IMR-90 (cell line): ENCODE data around the gene ORMDL3. TPM values are rescaled to one million over a fixed set of nuclear protein-coding genes. Genes with fewer than 3 reads are reported as not detected.

Source experiments
- ATAC-seq: fragments of 200-7000 bp; cut with Tn5 transposase; 2 replicates; pipeline ENCODE4 v1.9.1; 2020; ENCODE audit warnings: low read depth, mild to moderate bottlenecking, moderate library complexity
- BruUV-seq: library from RNA; stranded (reverse); fragments of 400-500 nt; replicated peaks from 2 replicates; lab custom pipeline; 2021; lab: Mats Ljungman, UMichigan
- CTCF ChIA-PET: fragments of 300-600 bp; formaldehyde crosslinking; extraction: SDS; loops from one replicate; lab custom pipeline; 2021; ENCODE audit warnings: antibody characterized with exemption; lab: Yijun Ruan, JAX
- POLR2A ChIA-PET: fragments of 300-600 bp; sonication (Branson Sonifier 250); formaldehyde crosslinking; loops from one replicate; lab custom pipeline; 2022; ENCODE audit warnings: antibody characterized with exemption; ENCODE audit not compliant: unreplicated experiment; lab: Charles Lee
- DNase-seq: peaks from one replicate; pipeline ENCODE4 v3.0.0; 2013
- H2AFZ ChIP-seq: replicated peaks from 2 replicates; pipeline ENCODE3; 2013; ENCODE audit warnings: low read length, mild to moderate bottlenecking; ENCODE audit not compliant: poor library complexity
- H2AK5ac ChIP-seq: 2 replicates; pipeline ENCODE4 v1.6.1; 2013; ENCODE audit warnings: low read depth, low read length, inconsistent platforms
- H2AK9ac ChIP-seq: replicated peaks from 2 replicates; pipeline ENCODE3; 2013; ENCODE audit warnings: mild to moderate bottlenecking, low read depth, low read length, moderate library complexity; ENCODE audit not compliant: poor library complexity
- H2BK120ac ChIP-seq: 2 replicates; pipeline ENCODE4 v1.6.1; 2013; ENCODE audit warnings: low read depth, low read length, inconsistent platforms
- H2BK15ac ChIP-seq: 3 replicates; pipeline ENCODE4 v1.6.1; 2013; ENCODE audit warnings: low read depth, low read length, inconsistent platforms
- H2BK20ac ChIP-seq: 2 replicates; pipeline ENCODE4 v1.6.1; 2013; ENCODE audit warnings: low read depth, mild to moderate bottlenecking, inconsistent platforms, low read length, moderate library complexity
- H2BK5ac ChIP-seq: 2 replicates; pipeline ENCODE4 v1.6.1; 2013; ENCODE audit warnings: mild to moderate bottlenecking, low read depth, low read length, inconsistent platforms; ENCODE audit not compliant: poor library complexity, severe bottlenecking
- H3K14ac ChIP-seq: replicated peaks from 2 replicates; pipeline ENCODE4 v1.6.1; 2013; ENCODE audit warnings: low read depth, low read length, inconsistent platforms
- H3K18ac ChIP-seq: 2 replicates; pipeline ENCODE4 v1.6.1; 2013; ENCODE audit warnings: low read depth, low read length, control low read depth
- H3K23ac ChIP-seq: 2 replicates; pipeline ENCODE4 v1.6.1; 2013; ENCODE audit warnings: low read depth, low read length, inconsistent platforms
- H3K27ac ChIP-seq: 2 replicates; pipeline ENCODE4 v1.5.1; 2013; ENCODE audit warnings: mild to moderate bottlenecking, control low read depth, low read length; ENCODE audit not compliant: insufficient read depth
- H3K27me3 ChIP-seq: 2 replicates; pipeline ENCODE4 v1.6.1; 2013; ENCODE audit warnings: low read length; ENCODE audit not compliant: control insufficient read depth, insufficient read depth
- H3K36me3 ChIP-seq: 2 replicates; pipeline ENCODE4 v1.6.1; 2013; ENCODE audit warnings: low read length, mixed read lengths; ENCODE audit not compliant: control insufficient read depth, insufficient read depth
- H3K4ac ChIP-seq: 2 replicates; pipeline ENCODE4 v1.6.1; 2013; ENCODE audit warnings: low read depth, low read length, inconsistent platforms
- H3K4me1 ChIP-seq: 2 replicates; pipeline ENCODE4 v1.6.1; 2013; ENCODE audit warnings: low read length, mixed read lengths; ENCODE audit not compliant: control insufficient read depth, insufficient read depth
- H3K4me2 ChIP-seq: 2 replicates; pipeline ENCODE4 v1.6.1; 2013; ENCODE audit warnings: low read depth, mild to moderate bottlenecking, control low read depth, low read length, moderate library complexity
- H3K4me3 ChIP-seq: 2 replicates; pipeline ENCODE4 v1.5.1; 2013; ENCODE audit warnings: low read depth, mild to moderate bottlenecking, control low read depth, low read length, moderate library complexity; ENCODE audit not compliant: insufficient read depth
- H3K56ac ChIP-seq: 2 replicates; pipeline ENCODE4 v1.6.1; 2013; ENCODE audit warnings: low read length, inconsistent platforms; ENCODE audit not compliant: insufficient read depth; ENCODE audit errors: extremely low read depth
- H3K79me1 ChIP-seq, 2 experiments: 2 replicates each; pipeline ENCODE4 v1.6.1; 2013; ENCODE audit warnings: low read length in 2 of 2, inconsistent platforms in 1 of 2, low read depth in 1 of 2
- H3K9ac ChIP-seq: 2 replicates; pipeline ENCODE4 v1.6.1; 2013; ENCODE audit warnings: low read depth, low read length, control low read depth
- H3K9me1 ChIP-seq: 2 replicates; pipeline ENCODE4 v1.6.1; 2013; ENCODE audit warnings: low read length, inconsistent platforms; ENCODE audit not compliant: insufficient read depth
- H3K9me3 ChIP-seq: 2 replicates; pipeline ENCODE4 v1.6.1; 2013; ENCODE audit warnings: low read length; ENCODE audit not compliant: control insufficient read depth, insufficient read depth
- H4K20me1 ChIP-seq: 2 replicates; pipeline ENCODE4 v1.6.1; 2013; ENCODE audit warnings: low read length, inconsistent platforms; ENCODE audit not compliant: insufficient read depth
- H4K5ac ChIP-seq: 2 replicates; pipeline ENCODE4 v1.6.1; 2013; ENCODE audit warnings: mild to moderate bottlenecking, low read depth, low read length, control low read depth
- H4K8ac ChIP-seq, 2 experiments: 2 replicates each; pipeline ENCODE4 v1.6.1; 2013; ENCODE audit warnings: low read depth in 2 of 2, low read length in 2 of 2, control low read depth in 1 of 2, inconsistent platforms in 1 of 2
- H4K91ac ChIP-seq: 2 replicates; pipeline ENCODE4 v1.6.1; 2013; ENCODE audit warnings: low read depth, low read length, inconsistent platforms; ENCODE audit not compliant: insufficient read depth
- BHLHE40 ChIP-seq: fragments of 150-350 bp; IDR thresholded peaks from 2 replicates; pipeline ENCODE4 v1.6.1; 2016; ENCODE audit warnings: mild to moderate bottlenecking, low read depth, low read length
- CEBPB ChIP-seq: IDR thresholded peaks from 2 replicates; pipeline ENCODE4 v1.6.1; 2012; ENCODE audit warnings: low read depth, low read length, improper control_type of control experiment
- FOS ChIP-seq: fragments of 150-350 bp; IDR thresholded peaks from 2 replicates; pipeline ENCODE4 v1.6.1; 2016; ENCODE audit warnings: low read depth, low read length
- RAD21 ChIP-seq: IDR thresholded peaks from 2 replicates; pipeline ENCODE4 v1.6.1; 2012; ENCODE audit warnings: low read length, improper control_type of control experiment
- RCOR1 ChIP-seq: IDR thresholded peaks from 2 replicates; pipeline ENCODE4 v1.6.1; 2012; ENCODE audit warnings: mild to moderate bottlenecking, low read length, improper control_type of control experiment; ENCODE audit not compliant: insufficient replicate concordance
- WGBS, 2 experiments: methylation state at CpG; one replicate each; pipeline versions ENCODE4 v1.1.5 to v1.1.7; 2013; ENCODE audit warnings: missing lambda C conversion rate in 2 of 2; ENCODE audit not compliant: insufficient read length in 1 of 2; ENCODE audit errors: extremely low coverage in 2 of 2; 5-methylcytosine and 5-hydroxymethylcytosine counted together
- dilution Hi-C: fragments of 300-500 bp; cut with HindIII; formaldehyde crosslinking; loops from one replicate; pipeline ENCODE4 v1.14.3; 2018; ENCODE audit warnings: low sequenced_read_pairs; ENCODE audit not compliant: unreplicated experiment
- in situ Hi-C: fragments of 300-500 bp; cut with MboI; formaldehyde crosslinking; loops from 3 replicates; pipeline ENCODE4 v1.14.3; 2019; ENCODE audit warnings: low sequenced_read_pairs, inconsistent platforms, mixed read lengths
- intact Hi-C: fragments of 100-400 bp; cut with micrococcal nuclease; formaldehyde crosslinking; loops from 2 replicates; pipeline ENCODE4 v1.10.0; 2022
- polyA plus RNA-seq, 3 experiments: library from polyadenylated mRNA; depleted of rRNA; stranded (reverse); fragments of >200 nt; gene quantifications; 2 replicates each; pipeline ENCODE4 v1.2.3, GENCODE V29; 2012; ENCODE audit warnings: low replicate concordance in 1 of 3
- total RNA-seq: library from RNA; depleted of rRNA; stranded (reverse); fragments of >200 nt; gene quantifications from 2 replicates; pipeline ENCODE4 v1.2.3, GENCODE V29; 2012
- TF ChIP-seq, protein P1 (sequence below): fragments of 150-350 bp; IDR thresholded peaks from 2 replicates; pipeline ENCODE4 v1.6.1; 2016; ENCODE audit warnings: low read depth, mild to moderate bottlenecking, low read length, moderate library complexity, borderline replicate concordance
- TF ChIP-seq, protein P2 (sequence below): fragments of 150-350 bp; IDR thresholded peaks from 2 replicates; pipeline ENCODE4 v1.6.1; 2017; ENCODE audit warnings: mild to moderate bottlenecking, antibody characterized with exemption, low read length, low read depth

ORMDL3 gene
- total and polyA plus RNA-seq, 2 of the 4 experiments (the other 2 are of a cell fraction) = 45.7 to 78.6 TPM

DNA sequence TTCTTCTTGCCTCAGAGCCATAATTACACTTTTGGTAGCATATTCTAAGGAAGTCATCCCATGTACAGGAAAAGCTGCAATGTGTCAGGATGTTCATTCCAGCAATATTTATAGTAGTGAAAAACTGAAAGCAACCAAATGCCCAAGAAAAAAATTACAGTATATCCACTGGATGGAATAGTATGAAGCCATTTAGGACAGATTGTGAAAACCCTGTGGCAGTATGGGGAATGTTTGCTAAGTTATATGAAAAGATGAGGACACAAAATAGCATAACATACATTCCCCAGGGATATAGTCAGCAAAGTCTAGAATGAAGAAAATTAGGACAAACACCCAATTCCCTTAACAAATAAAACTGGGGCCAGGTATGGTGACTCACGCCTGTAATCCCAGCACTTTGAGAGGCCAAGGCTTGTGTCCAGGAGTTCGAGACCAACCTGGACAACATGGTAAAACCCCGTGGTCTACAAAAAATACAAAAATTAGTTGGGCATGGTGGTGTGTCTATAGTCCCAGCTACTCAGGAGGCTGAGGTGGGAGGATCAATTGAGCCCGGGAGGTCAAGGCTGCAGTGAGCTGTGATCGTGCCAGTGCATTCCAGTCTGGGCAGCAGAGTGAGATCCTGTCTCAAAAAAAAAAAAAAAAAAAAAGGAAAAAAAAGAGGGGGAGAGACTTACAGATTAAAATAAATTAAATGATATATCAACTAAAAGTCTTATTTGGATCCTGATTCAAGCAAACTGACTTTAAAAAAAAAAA, 2.4 kb upstream of the ORMDL3 start:
- TF ChIP-seq, protein P1, sequence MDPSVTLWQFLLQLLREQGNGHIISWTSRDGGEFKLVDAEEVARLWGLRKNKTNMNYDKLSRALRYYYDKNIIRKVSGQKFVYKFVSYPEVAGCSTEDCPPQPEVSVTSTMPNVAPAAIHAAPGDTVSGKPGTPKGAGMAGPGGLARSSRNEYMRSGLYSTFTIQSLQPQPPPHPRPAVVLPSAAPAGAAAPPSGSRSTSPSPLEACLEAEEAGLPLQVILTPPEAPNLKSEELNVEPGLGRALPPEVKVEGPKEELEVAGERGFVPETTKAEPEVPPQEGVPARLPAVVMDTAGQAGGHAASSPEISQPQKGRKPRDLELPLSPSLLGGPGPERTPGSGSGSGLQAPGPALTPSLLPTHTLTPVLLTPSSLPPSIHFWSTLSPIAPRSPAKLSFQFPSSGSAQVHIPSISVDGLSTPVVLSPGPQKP = no peak
- TF ChIP-seq, protein P2, sequence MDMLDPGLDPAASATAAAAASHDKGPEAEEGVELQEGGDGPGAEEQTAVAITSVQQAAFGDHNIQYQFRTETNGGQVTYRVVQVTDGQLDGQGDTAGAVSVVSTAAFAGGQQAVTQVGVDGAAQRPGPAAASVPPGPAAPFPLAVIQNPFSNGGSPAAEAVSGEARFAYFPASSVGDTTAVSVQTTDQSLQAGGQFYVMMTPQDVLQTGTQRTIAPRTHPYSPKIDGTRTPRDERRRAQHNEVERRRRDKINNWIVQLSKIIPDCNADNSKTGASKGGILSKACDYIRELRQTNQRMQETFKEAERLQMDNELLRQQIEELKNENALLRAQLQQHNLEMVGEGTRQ = no peak
- TF ChIP-seq FOS (peak; percentile 33; the same call in 1 of the 2 replicates), RAD21 (no peak), CEBPB (peak; percentile 69), BHLHE40 (no peak), RCOR1 (no peak)
- Histone ChIP-seq H2AK9ac (no peak overlapping the region), H3K9me3 (no peaks in the 10 kb centered on the region), H2BK20ac (peak overlapping the region; percentile 62), H3K36me3 (no peaks in the 10 kb centered on the region), H2BK15ac (peak overlapping the region; percentile 65; the same call in 1 of the 3 replicates), H3K56ac (peak overlapping the region; percentile 63; the same call in 1 of the 2 replicates), H3K9me1 (peaks cover 9% of the 10 kb centered on the region), H3K14ac (peak overlapping the region; percentile 44; the same call in 1 of the 2 replicates), H3K23ac (peak overlapping the region; percentile 37; the same call in 1 of the 2 replicates), H3K4ac (peak overlapping the region; percentile 79), H3K27me3 (no peaks in the 10 kb centered on the region), H3K79me1 (peaks cover 0 to 36% of the 10 kb centered on the region in 2 experiments; a peak in 2 of 4 replicates), H4K91ac (peak overlapping the region; percentile 71), H2BK120ac (peak overlapping the region; percentile 77), H3K4me3 (no peak overlapping the region), H3K18ac (peak overlapping the region; percentile 69; the same call in 1 of the 2 replicates), H4K20me1 (peaks cover 33% of the 10 kb centered on the region), H4K5ac (peak overlapping the region; percentile 3; the same call in 1 of the 2 replicates), H2AK5ac (peak overlapping the region; percentile 86; the same call in 1 of the 2 replicates), H3K4me2 (peak overlapping the region; percentile 52; the same call in 1 of the 2 replicates), H2BK5ac (peak overlapping the region; percentile 99), H2AFZ (no peak overlapping the region), H3K9ac (no peak overlapping the region; the same call in 1 of the 2 replicates), H4K8ac (peak overlapping the region in 1 of 2 experiments; percentile 77; a peak in 2 of 4 replicates), H3K27ac (peak overlapping the region; percentile 55), H3K4me1 (peaks cover 32% of the 10 kb centered on the region)
- intact Hi-C loops = loop anchor here (2.0 kb wide), 1 partner anchor 23 kb away; no protein-coding TSS in a partner anchor
- BruUV-seq = no TSS peak
- WGBS, 2 experiments = no CpG with 5 or more reads among the region's 5 CpGs
- CTCF ChIA-PET = interaction anchor here (1.0 kb wide), 1 partner anchor 9 kb away, joined by 6 read pairs; no protein-coding TSS in a partner anchor
- DNase-seq = peak; percentile 82
- POLR2A ChIA-PET = no interaction called here
- peak; percentile 16 for ATAC-seq
- dilution Hi-C loops = no loop called here
- in situ Hi-C loops = no loop called here
